Fibroblast of lung (primary cell): ENCODE data around the gene TBL1XR1. TPM values are rescaled to one million over a fixed set of nuclear protein-coding genes. Genes with fewer than 3 reads are reported as not detected.

Experiments used
- DNase-seq, 2 donors: peaks; one replicate each; pipeline versions ENCODE4 v3.0.0 to v3.0.0-alpha.2; 2010; ENCODE audit warnings: low read depth in 2 of 2
- H2AFZ ChIP-seq: 2 replicates; pipeline ENCODE4 v1.5.1; 2012; ENCODE audit warnings: low read length, control low read depth, inconsistent platforms
- H3K27ac ChIP-seq: 2 replicates; pipeline ENCODE4 v1.5.1; 2011; ENCODE audit warnings: low read length, control low read depth; ENCODE audit not compliant: insufficient read depth
- H3K27me3 ChIP-seq: 2 replicates; pipeline ENCODE4 v1.5.1; 2011; ENCODE audit warnings: mild to moderate bottlenecking, low read length; ENCODE audit not compliant: control insufficient read depth, insufficient read depth
- H3K36me3 ChIP-seq: 2 replicates; pipeline ENCODE4 v1.5.1; 2011; ENCODE audit warnings: low read length; ENCODE audit not compliant: control insufficient read depth, insufficient read depth
- H3K4me1 ChIP-seq: 2 replicates; pipeline ENCODE4 v1.5.1; 2011; ENCODE audit warnings: low read length; ENCODE audit not compliant: control insufficient read depth, insufficient read depth; ENCODE audit errors: extremely low read depth
- H3K4me2 ChIP-seq: 2 replicates; pipeline ENCODE4 v1.5.1; 2011; ENCODE audit warnings: low read length, control low read depth; ENCODE audit not compliant: insufficient read depth; ENCODE audit errors: extremely low read depth
- H3K4me3 ChIP-seq, 4 experiments: fragments of 200-600 bp in 1 of 4; sonication (generic) in 1 of 4; replicated peaks in 1 of 4; 2 replicates each; pipeline ENCODE4 v1.5.1; 2011 to 2016; ENCODE audit warnings: low read length in 4 of 4, low read depth in 3 of 4, mild to moderate bottlenecking in 3 of 4, control low read depth in 2 of 4, inconsistent platforms in 1 of 4, mixed read lengths in 1 of 4; ENCODE audit not compliant: insufficient read depth in 1 of 4; ENCODE audit errors: control extremely low read depth in 1 of 4
- H3K79me2 ChIP-seq: 2 replicates; pipeline ENCODE4 v1.5.1; 2012; ENCODE audit warnings: mild to moderate bottlenecking, low read length, inconsistent platforms; ENCODE audit not compliant: control insufficient read depth, insufficient read depth
- H3K9ac ChIP-seq: 2 replicates; pipeline ENCODE4 v1.5.1; 2011; ENCODE audit warnings: mild to moderate bottlenecking, low read length, control low read depth; ENCODE audit not compliant: insufficient read depth
- H3K9me3 ChIP-seq: 2 replicates; pipeline ENCODE4 v1.5.1; 2012; ENCODE audit warnings: low read depth, low read length; ENCODE audit not compliant: control insufficient read depth, insufficient read depth
- H4K20me1 ChIP-seq: 2 replicates; pipeline ENCODE4 v1.5.1; 2011; ENCODE audit warnings: low read length; ENCODE audit not compliant: control insufficient read depth, insufficient read depth; ENCODE audit errors: extremely low read depth
- EZH2 ChIP-seq: IDR thresholded peaks from 2 replicates; pipeline ENCODE4 v1.5.1; 2012; ENCODE audit warnings: low read length, control low read depth, mild to moderate bottlenecking; ENCODE audit errors: missing control alignments
- polyA plus RNA-seq, 2 donors: library from polyadenylated mRNA; depleted of rRNA in 1 of 2; stranded (reverse) in 1 of 2; unstranded in 1 of 2; fragments of >200 nt; gene quantifications; 2 replicates each; pipeline ENCODE4 v1.2.1, GENCODE V29; 2011 to 2012; ENCODE audit warnings: missing spikeins in 1 of 2
- total RNA-seq: library from RNA; depleted of rRNA; stranded (reverse); fragments of >200 nt; gene quantifications from 2 replicates; pipeline ENCODE4 v1.2.1, GENCODE V29; 2014
- TF ChIP-seq, protein P1 (sequence below), 2 donors: IDR thresholded peaks in 1 of 2; conservative IDR thresholded peaks in 1 of 2; 1 replicate in 1 of 2; 2 replicates in 1 of 2; pipeline ENCODE4 v1.5.1; 2011 to 2012; ENCODE audit warnings: low read length in 2 of 2, control low read depth in 1 of 2, inconsistent platforms in 1 of 2, low read depth in 1 of 2, mild to moderate bottlenecking in 1 of 2

TBL1XR1 gene
- total and polyA plus RNA-seq, 2 donors (not counting 1 experiment from before 2014, with no cell fraction given) = 115 to 369 TPM

DNA sequence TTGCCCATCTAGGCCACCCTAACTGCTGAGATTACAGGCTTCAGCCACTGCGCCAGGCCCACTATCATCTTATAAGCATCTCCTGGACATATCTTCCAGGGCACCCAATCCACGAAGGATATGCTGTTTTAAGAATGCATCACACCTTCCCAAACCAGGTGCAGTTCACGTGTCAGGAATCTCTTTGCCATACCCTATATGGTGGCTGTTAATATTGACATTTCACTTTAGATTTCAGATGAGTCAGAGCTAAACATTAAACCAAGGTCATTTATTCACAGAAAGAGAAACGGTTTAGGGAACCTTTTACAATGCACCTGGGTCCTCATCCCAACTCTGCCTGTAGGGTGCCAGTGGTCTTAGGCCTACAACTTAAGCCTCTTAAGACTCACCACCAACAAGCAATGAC, 85.7 kb downstream of the TBL1XR1 start:
- Histone ChIP-seq H3K36me3 (peaks cover 2% of the 10 kb centered on the region), H3K4me2 (no peak overlapping the region), H3K79me2 (peaks cover 86% of the 10 kb centered on the region), H2AFZ (no peak overlapping the region), H3K9me3 (no peaks in the 10 kb centered on the region), H3K27ac (no peak overlapping the region), H3K4me1 (no peaks in the 10 kb centered on the region), H3K9ac (no peak overlapping the region), H3K27me3 (no peaks in the 10 kb centered on the region), H4K20me1 (peaks cover 1% of the 10 kb centered on the region), H3K4me3 (no peak overlapping the region)
- TF ChIP-seq EZH2 = no peak
- TF ChIP-seq, protein P1, sequence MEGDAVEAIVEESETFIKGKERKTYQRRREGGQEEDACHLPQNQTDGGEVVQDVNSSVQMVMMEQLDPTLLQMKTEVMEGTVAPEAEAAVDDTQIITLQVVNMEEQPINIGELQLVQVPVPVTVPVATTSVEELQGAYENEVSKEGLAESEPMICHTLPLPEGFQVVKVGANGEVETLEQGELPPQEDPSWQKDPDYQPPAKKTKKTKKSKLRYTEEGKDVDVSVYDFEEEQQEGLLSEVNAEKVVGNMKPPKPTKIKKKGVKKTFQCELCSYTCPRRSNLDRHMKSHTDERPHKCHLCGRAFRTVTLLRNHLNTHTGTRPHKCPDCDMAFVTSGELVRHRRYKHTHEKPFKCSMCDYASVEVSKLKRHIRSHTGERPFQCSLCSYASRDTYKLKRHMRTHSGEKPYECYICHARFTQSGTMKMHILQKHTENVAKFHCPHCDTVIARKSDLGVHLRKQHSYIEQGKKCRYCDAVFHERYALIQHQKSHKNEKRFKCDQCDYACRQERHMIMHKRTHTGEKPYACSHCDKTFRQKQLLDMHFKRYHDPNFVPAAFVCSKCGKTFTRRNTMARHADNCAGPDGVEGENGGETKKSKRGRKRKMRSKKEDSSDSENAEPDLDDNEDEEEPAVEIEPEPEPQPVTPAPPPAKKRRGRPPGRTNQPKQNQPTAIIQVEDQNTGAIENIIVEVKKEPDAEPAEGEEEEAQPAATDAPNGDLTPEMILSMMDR (conservative IDR thresholded peaks at IDR 0.05 in 1 of 2, IDR thresholded peaks at IDR 0.05 in 1 of 2; ENCODE audit: low read depth in 1 of 2, low read length in 2 of 2) = no peak
- no peak for DNase-seq

DNA sequence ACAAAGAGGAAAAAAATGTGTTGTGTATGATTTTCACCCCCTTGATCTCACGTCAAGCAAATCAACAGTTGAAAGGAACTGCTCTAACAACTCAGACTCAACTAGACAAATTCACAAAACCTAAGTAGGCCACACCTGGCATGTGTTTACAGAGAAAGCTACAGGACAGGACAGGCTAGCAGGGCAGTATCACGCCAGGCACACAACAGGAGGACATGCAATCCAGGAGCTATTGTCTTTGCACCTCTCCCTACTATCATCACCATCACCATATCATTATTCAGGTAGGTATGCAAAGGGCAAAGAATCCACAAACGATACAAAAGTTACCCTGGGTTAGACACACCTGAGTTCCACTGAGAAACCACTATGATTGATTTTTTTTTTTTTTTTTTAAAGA, 86.4 kb downstream of the TBL1XR1 start:
- no peaks in the 10 kb centered on the region for H3K27me3 ChIP-seq
- H3K36me3 ChIP-seq = peaks cover 2% of the 10 kb centered on the region
- H3K79me2 ChIP-seq = peaks cover 86% of the 10 kb centered on the region
- no peaks in the 10 kb centered on the region for H3K9me3 ChIP-seq
- no peak for TF ChIP-seq EZH2
- TF ChIP-seq, protein P1 (conservative IDR thresholded peaks at IDR 0.05 in 1 of 2, IDR thresholded peaks at IDR 0.05 in 1 of 2; ENCODE audit: low read depth in 1 of 2, low read length in 2 of 2) = no peak
- no peak overlapping the region for H2AFZ ChIP-seq
- H3K27ac ChIP-seq = no peak overlapping the region
- H3K4me3 ChIP-seq = no peak overlapping the region
- peaks cover 1% of the 10 kb centered on the region for H4K20me1 ChIP-seq
- H3K4me2 ChIP-seq = no peak overlapping the region
- no peaks in the 10 kb centered on the region for H3K4me1 ChIP-seq
- no peak overlapping the region for H3K9ac ChIP-seq
- no peak for DNase-seq

DNA sequence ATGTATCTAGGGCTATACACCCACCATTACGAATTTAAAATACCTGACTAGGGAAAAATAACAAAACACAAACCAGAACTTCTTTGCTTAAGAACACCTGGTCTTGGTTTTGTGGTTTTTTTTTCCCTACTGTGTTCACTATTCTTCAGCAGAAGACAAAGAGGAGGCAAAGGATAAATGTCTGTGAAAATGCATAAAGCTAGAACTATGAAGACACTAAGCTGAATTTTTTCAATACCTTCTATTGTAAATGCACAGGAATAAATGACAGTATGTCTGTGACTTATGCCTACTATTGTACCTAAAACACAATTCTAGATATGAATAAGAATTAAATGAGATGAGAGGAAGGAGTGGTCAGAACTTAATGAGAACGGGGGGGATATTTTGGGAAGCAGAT, 86.9 kb downstream of the TBL1XR1 start:
- Histone ChIP-seq H3K9me3 (no peaks in the 10 kb centered on the region), H3K4me1 (no peaks in the 10 kb centered on the region), H3K9ac (no peak overlapping the region), H4K20me1 (peaks cover 1% of the 10 kb centered on the region), H3K79me2 (peaks cover 86% of the 10 kb centered on the region), H3K36me3 (peaks cover 2% of the 10 kb centered on the region), H3K4me3 (no peak overlapping the region), H3K4me2 (no peak overlapping the region), H2AFZ (no peak overlapping the region), H3K27ac (no peak overlapping the region), H3K27me3 (no peaks in the 10 kb centered on the region)
- TF ChIP-seq, protein P1 (conservative IDR thresholded peaks at IDR 0.05 in 1 of 2, IDR thresholded peaks at IDR 0.05 in 1 of 2; ENCODE audit: low read depth in 1 of 2, low read length in 2 of 2) = no peak
- no peak for TF ChIP-seq EZH2
- DNase-seq = no peak
